SK-N-SH (cell line): ENCODE measurements around the gene IPMK. TPM values are rescaled to one million over a fixed set of nuclear protein-coding genes. Genes with fewer than 3 reads are reported as not detected.

ENCODE experiments used
- CTCF ChIA-PET: fragments of 300-600, 350-600 bp; formaldehyde crosslinking; extraction: SDS; loops from one replicate; lab custom pipeline; 2021; lab: Yijun Ruan, JAX
- POLR2A ChIA-PET: fragments of 350-600 bp; sonication (Branson Sonifier 250); formaldehyde crosslinking; extraction: SDS; loops from one replicate; lab custom pipeline; 2020; ENCODE audit warnings: antibody characterized with exemption, inconsistent platforms; lab: Yijun Ruan, JAX
- DNase-seq: peaks from one replicate; pipeline ENCODE4 v3.0.0; 2012
- H2AFZ ChIP-seq: fragments of 200-600 bp; sonication (generic); 2 replicates; pipeline ENCODE4 v1.8.1; 2016; ENCODE audit warnings: antibody characterized with exemption, mild to moderate bottlenecking, low read depth
- H3F3A ChIP-seq: fragments of 200-600 bp; sonication (generic); replicated peaks from 2 replicates; pipeline ENCODE3; 2016; ENCODE audit warnings: antibody characterized with exemption, mild to moderate bottlenecking; ENCODE audit not compliant: insufficient read depth
- H3K27ac ChIP-seq, 2 experiments: fragments of 200-500 bp in 1 of 2; fragments of 200-600 bp in 1 of 2; sonication (Bioruptor generic) in 1 of 2; sonication (generic), shearing (Covaris generic) in 1 of 2; 2 replicates each; pipeline versions ENCODE4 v1.5.1 to v1.6.1; 2014 to 2016; ENCODE audit warnings: low read depth in 2 of 2, inconsistent platforms in 1 of 2, low read length in 1 of 2, mild to moderate bottlenecking in 1 of 2, mixed read lengths in 1 of 2
- H3K27me3 ChIP-seq: fragments of 200-600 bp; sonication (generic), shearing (Covaris generic); 2 replicates; pipeline ENCODE4 v1.6.1; 2016; ENCODE audit warnings: mixed run types; ENCODE audit not compliant: insufficient read depth
- H3K36me3 ChIP-seq, 2 experiments: fragments of 200-500 bp in 1 of 2; fragments of 200-600 bp in 1 of 2; sonication (Bioruptor generic) in 1 of 2; sonication (generic) in 1 of 2; replicated peaks in 1 of 2; 2 replicates each; pipeline versions ENCODE3 to v1.5.1; 2014 to 2016; ENCODE audit warnings: low read length in 1 of 2, mild to moderate bottlenecking in 1 of 2; ENCODE audit not compliant: insufficient read depth in 2 of 2, control insufficient read depth in 1 of 2
- H3K4me1 ChIP-seq, 2 experiments: fragments of 200-500 bp in 1 of 2; fragments of 200-600 bp in 1 of 2; sonication (Bioruptor generic) in 1 of 2; sonication (generic), shearing (Covaris generic) in 1 of 2; 2 replicates each; pipeline versions ENCODE4 v1.5.1 to v1.6.1; 2014 to 2016; ENCODE audit warnings: low read depth in 1 of 2, low read length in 1 of 2, mixed run types in 1 of 2; ENCODE audit not compliant: insufficient read depth in 2 of 2, control insufficient read depth in 1 of 2
- H3K4me2 ChIP-seq: fragments of 200-600 bp; sonication (generic), shearing (Covaris generic); 2 replicates; pipeline ENCODE4 v1.6.1; 2017; ENCODE audit warnings: mixed run types
- H3K4me3 ChIP-seq, 2 experiments: fragments of 200-500 bp in 1 of 2; fragments of 200-600 bp in 1 of 2; sonication (Bioruptor generic) in 1 of 2; sonication (generic), shearing (Covaris generic) in 1 of 2; 2 replicates each; pipeline versions ENCODE4 v1.5.1 to v1.8.1; 2014 to 2016; ENCODE audit warnings: low read depth in 2 of 2, inconsistent platforms in 1 of 2, low read length in 1 of 2, mild to moderate bottlenecking in 1 of 2, mixed read lengths in 1 of 2, moderate library complexity in 1 of 2
- H3K79me2 ChIP-seq: fragments of 200-600 bp; sonication (generic); 2 replicates; pipeline ENCODE4 v1.8.1; 2017; ENCODE audit warnings: mild to moderate bottlenecking; ENCODE audit not compliant: insufficient read depth
- H3K9ac ChIP-seq: fragments of 200-600 bp; sonication (generic); 2 replicates; pipeline ENCODE4 v1.6.1; 2017; ENCODE audit warnings: mixed run types
- H3K9me2 ChIP-seq: fragments of 200-600 bp; sonication (generic); 2 replicates; pipeline ENCODE4 v1.6.1; 2017; ENCODE audit warnings: mixed run types
- H3K9me3 ChIP-seq: fragments of 200-600 bp; sonication (generic); 2 replicates; pipeline ENCODE4 v1.6.1; 2017; ENCODE audit warnings: mixed run types, mild to moderate bottlenecking, moderate library complexity
- H4K20me1 ChIP-seq: fragments of 200-600 bp; sonication (generic); 2 replicates; pipeline ENCODE4 v1.6.1; 2017; ENCODE audit warnings: mild to moderate bottlenecking, mixed run types; ENCODE audit not compliant: insufficient read depth
- CTCF ChIP-seq: fragments of 200-600 bp; sonication (generic); IDR thresholded peaks from 2 replicates; pipeline ENCODE4 v1.6.1; 2017; ENCODE audit warnings: antibody characterized with exemption, mild to moderate bottlenecking, moderate library complexity
- ELF1 ChIP-seq: IDR thresholded peaks from 2 replicates; pipeline ENCODE4 v1.4.0; 2012
- EZH2phosphoT487 ChIP-seq: fragments of 200-600 bp; sonication (generic); IDR thresholded peaks from 2 replicates; pipeline ENCODE4 v1.6.1; 2017; ENCODE audit warnings: low read depth, mixed run types, mild to moderate bottlenecking, antibody characterized with exemption, moderate library complexity, borderline replicate concordance
- FOSL2 ChIP-seq: IDR thresholded peaks from 2 replicates; pipeline ENCODE4 v1.4.0; 2012; ENCODE audit warnings: low read depth, mild to moderate bottlenecking, moderate library complexity, borderline replicate concordance
- FOXJ3 ChIP-seq: sonication (generic); formaldehyde crosslinking; IDR thresholded peaks from 2 replicates; pipeline ENCODE4 v1.5.1; 2020; ENCODE audit warnings: mild to moderate bottlenecking, missing genetic modification reagents
- GABPA ChIP-seq: IDR thresholded peaks from 2 replicates; pipeline ENCODE4 v1.4.0; 2012; ENCODE audit warnings: low read depth, mild to moderate bottlenecking
- GATA2 ChIP-seq: sonication (generic); formaldehyde crosslinking; IDR thresholded peaks from 2 replicates; pipeline ENCODE4 v1.5.0; 2020; ENCODE audit warnings: mild to moderate bottlenecking, missing genetic modification reagents
- JUND ChIP-seq: IDR thresholded peaks from 2 replicates; pipeline ENCODE4 v1.4.0; 2012
- MAX ChIP-seq: IDR thresholded peaks from 2 replicates; pipeline ENCODE4 v1.4.0; 2012; ENCODE audit warnings: low read depth
- MXI1 ChIP-seq: IDR thresholded peaks from 2 replicates; pipeline ENCODE4 v1.6.1; 2012; ENCODE audit warnings: mild to moderate bottlenecking, low read depth, low read length, improper control_type of control experiment
- NFIC ChIP-seq: IDR thresholded peaks from 2 replicates; pipeline ENCODE4 v1.4.0; 2012; ENCODE audit warnings: borderline replicate concordance
- NRF1 ChIP-seq: IDR thresholded peaks from 2 replicates; pipeline ENCODE4 v1.6.1; 2012; ENCODE audit warnings: low read depth, mild to moderate bottlenecking, low read length
- PBX3 ChIP-seq: IDR thresholded peaks from 2 replicates; pipeline ENCODE4; 2012
- POLR2AphosphoS5 ChIP-seq: IDR thresholded peaks from 2 replicates; pipeline ENCODE4 v1.6.1; 2012; ENCODE audit warnings: low read depth, low read length
- RCOR1 ChIP-seq: fragments of 150-350 bp; IDR thresholded peaks from 2 replicates; pipeline ENCODE4 v1.6.1; 2017; ENCODE audit warnings: antibody characterized with exemption, low read length
- RFX5 ChIP-seq: IDR thresholded peaks from 2 replicates; pipeline ENCODE4 v1.6.1; 2012; ENCODE audit warnings: mild to moderate bottlenecking, improper control_type of control experiment, low read length
- RXRA ChIP-seq: IDR thresholded peaks from 2 replicates; pipeline ENCODE4 v1.4.0; 2012; ENCODE audit warnings: low read depth, mild to moderate bottlenecking, borderline replicate concordance
- SIN3A ChIP-seq: IDR thresholded peaks from 2 replicates; pipeline ENCODE4 v1.6.1; 2012; ENCODE audit warnings: low read depth, mild to moderate bottlenecking, low read length, moderate library complexity, borderline replicate concordance
- TAF1 ChIP-seq: IDR thresholded peaks from 2 replicates; pipeline ENCODE4 v1.6.1; 2012; ENCODE audit warnings: low read depth, mild to moderate bottlenecking, low read length, moderate library complexity, borderline replicate concordance
- TCF12 ChIP-seq: IDR thresholded peaks from 2 replicates; pipeline ENCODE4 v1.4.0; 2012
- TEAD4 ChIP-seq: IDR thresholded peaks from 2 replicates; pipeline ENCODE4 v1.4.0; 2012; ENCODE audit warnings: mild to moderate bottlenecking, borderline replicate concordance; ENCODE audit not compliant: insufficient read depth
- USF1 ChIP-seq: IDR thresholded peaks from 2 replicates; pipeline ENCODE4 v1.4.0; 2012; ENCODE audit warnings: low read depth, borderline replicate concordance
- YY1 ChIP-seq: IDR thresholded peaks from 2 replicates; pipeline ENCODE4 v1.4.0; 2012; ENCODE audit warnings: low read depth, mild to moderate bottlenecking
- WGBS: methylation state at CpG from one replicate; pipeline ENCODE4 v1.1.6; 2017; ENCODE audit warnings: low lambda C conversion rate; 5-methylcytosine and 5-hydroxymethylcytosine counted together
- polyA plus RNA-seq, 3 experiments: library from polyadenylated mRNA; depleted of rRNA; stranded (reverse); fragments of >200 nt; gene quantifications; 2 replicates each; pipeline ENCODE4 v1.2.3, GENCODE V29; 2012
- TF ChIP-seq, protein P1 (sequence below): IDR thresholded peaks from 2 replicates; pipeline ENCODE4 v1.6.1; 2012; ENCODE audit warnings: mild to moderate bottlenecking, low read depth, low read length, moderate library complexity
- TF ChIP-seq, protein P2 (sequence below): fragments of 150-350 bp; IDR thresholded peaks from 2 replicates; pipeline ENCODE4 v1.6.1; 2017; ENCODE audit warnings: antibody characterized with exemption, low read length, low read depth, borderline replicate concordance

Gene IPMK
- polyA plus RNA-seq, 1 of the 3 experiments (the other 2 are of a cell fraction) = 0.71 TPM

GRCh38 chr10:58237014-58237834 is 30.5 kb downstream of the IPMK start:
- Histone ChIP-seq H3K4me2 (peak overlapping the region; percentile 45), H2AFZ (no peak overlapping the region), H3F3A (peaks cover 37% of the 10 kb centered on the region), H3K4me1 (peaks cover 4 to 21% of the 10 kb centered on the region in 2 experiments; a peak in 2 of 4 replicates), H3K27me3 (no peaks in the 10 kb centered on the region), H4K20me1 (no peaks in the 10 kb centered on the region), H3K27ac (peak overlapping the region; percentile 24 to 91; a peak in 2 of 4 replicates), H3K36me3 (peaks cover 0 to 22% of the 10 kb centered on the region in 2 experiments), H3K4me3 (no peak overlapping the region), H3K9me3 (no peaks in the 10 kb centered on the region), H3K9me2 (no peaks in the 10 kb centered on the region), H3K79me2 (peaks cover 66% of the 10 kb centered on the region), H3K9ac (peak overlapping the region; percentile 51; the same call in 1 of the 2 replicates)
- DNase-seq = no peak
- ChIA-PET POLR2A (no interaction called here), CTCF (interaction anchor here (1.2 kb wide), 1 partner anchor 60 kb away, joined by 3 read pairs; no protein-coding TSS in a partner anchor)
- 30% methylated on average over 3 of the region's 3 CpGs for WGBS
- TF ChIP-seq NRF1 (no peak), CTCF (0 out of 2 replicates have a peak, but pooled peaks have one; percentile 7), RCOR1 (no peak), MXI1 (no peak), RFX5 (no peak), FOSL2 (peak; percentile 91; the same call in 1 of the 2 replicates), GABPA (no peak), POLR2AphosphoS5 (no peak), TCF12 (peak; percentile 48), NFIC (no peak; the same call in 1 of the 2 replicates), FOXJ3 (CRISPR knock-in tag) (no peak), EZH2phosphoT487 (no peak), RXRA (no peak; the same call in 1 of the 2 replicates), USF1 (no peak), ELF1 (no peak), GATA2 (CRISPR knock-in tag) (no peak), JUND (peak; percentile 89), TAF1 (no peak), YY1 (no peak), PBX3 (peak; percentile 48; the same call in 1 of the 2 replicates), SIN3A (no peak), MAX (no peak), TEAD4 (peak; percentile 76; the same call in 1 of the 2 replicates)
- TF ChIP-seq, protein P1, sequence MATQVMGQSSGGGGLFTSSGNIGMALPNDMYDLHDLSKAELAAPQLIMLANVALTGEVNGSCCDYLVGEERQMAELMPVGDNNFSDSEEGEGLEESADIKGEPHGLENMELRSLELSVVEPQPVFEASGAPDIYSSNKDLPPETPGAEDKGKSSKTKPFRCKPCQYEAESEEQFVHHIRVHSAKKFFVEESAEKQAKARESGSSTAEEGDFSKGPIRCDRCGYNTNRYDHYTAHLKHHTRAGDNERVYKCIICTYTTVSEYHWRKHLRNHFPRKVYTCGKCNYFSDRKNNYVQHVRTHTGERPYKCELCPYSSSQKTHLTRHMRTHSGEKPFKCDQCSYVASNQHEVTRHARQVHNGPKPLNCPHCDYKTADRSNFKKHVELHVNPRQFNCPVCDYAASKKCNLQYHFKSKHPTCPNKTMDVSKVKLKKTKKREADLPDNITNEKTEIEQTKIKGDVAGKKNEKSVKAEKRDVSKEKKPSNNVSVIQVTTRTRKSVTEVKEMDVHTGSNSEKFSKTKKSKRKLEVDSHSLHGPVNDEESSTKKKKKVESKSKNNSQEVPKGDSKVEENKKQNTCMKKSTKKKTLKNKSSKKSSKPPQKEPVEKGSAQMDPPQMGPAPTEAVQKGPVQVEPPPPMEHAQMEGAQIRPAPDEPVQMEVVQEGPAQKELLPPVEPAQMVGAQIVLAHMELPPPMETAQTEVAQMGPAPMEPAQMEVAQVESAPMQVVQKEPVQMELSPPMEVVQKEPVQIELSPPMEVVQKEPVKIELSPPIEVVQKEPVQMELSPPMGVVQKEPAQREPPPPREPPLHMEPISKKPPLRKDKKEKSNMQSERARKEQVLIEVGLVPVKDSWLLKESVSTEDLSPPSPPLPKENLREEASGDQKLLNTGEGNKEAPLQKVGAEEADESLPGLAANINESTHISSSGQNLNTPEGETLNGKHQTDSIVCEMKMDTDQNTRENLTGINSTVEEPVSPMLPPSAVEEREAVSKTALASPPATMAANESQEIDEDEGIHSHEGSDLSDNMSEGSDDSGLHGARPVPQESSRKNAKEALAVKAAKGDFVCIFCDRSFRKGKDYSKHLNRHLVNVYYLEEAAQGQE = no peak
- TF ChIP-seq, protein P2, sequence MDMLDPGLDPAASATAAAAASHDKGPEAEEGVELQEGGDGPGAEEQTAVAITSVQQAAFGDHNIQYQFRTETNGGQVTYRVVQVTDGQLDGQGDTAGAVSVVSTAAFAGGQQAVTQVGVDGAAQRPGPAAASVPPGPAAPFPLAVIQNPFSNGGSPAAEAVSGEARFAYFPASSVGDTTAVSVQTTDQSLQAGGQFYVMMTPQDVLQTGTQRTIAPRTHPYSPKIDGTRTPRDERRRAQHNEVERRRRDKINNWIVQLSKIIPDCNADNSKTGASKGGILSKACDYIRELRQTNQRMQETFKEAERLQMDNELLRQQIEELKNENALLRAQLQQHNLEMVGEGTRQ = no peak
